ENCODE measurements around the gene DCUN1D2.

DCUN1D2 gene

DNA sequence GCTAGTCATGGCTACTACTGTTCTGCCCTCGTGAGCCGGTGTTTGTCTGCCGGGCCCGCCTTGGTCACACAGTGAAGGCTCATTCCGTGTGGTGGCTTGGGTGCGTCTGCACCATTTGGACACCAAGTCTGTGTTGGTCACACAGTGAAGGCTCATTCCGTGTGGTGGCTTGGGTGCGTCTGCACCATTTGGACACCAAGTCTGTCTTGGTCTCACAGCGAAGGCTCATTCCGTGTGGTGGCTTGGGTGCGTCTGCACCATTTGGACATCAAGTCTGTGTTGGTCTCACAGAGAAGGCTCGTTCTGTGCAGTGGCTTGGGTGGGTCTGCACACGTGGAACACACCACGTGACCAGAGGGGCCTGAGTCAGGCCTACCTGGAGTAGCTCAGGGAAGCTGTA lies 29.0 kb upstream of the DCUN1D2 start:
- no peak for DNase-seq (ENCODE audit: low read depth, low spot score)

DNA sequence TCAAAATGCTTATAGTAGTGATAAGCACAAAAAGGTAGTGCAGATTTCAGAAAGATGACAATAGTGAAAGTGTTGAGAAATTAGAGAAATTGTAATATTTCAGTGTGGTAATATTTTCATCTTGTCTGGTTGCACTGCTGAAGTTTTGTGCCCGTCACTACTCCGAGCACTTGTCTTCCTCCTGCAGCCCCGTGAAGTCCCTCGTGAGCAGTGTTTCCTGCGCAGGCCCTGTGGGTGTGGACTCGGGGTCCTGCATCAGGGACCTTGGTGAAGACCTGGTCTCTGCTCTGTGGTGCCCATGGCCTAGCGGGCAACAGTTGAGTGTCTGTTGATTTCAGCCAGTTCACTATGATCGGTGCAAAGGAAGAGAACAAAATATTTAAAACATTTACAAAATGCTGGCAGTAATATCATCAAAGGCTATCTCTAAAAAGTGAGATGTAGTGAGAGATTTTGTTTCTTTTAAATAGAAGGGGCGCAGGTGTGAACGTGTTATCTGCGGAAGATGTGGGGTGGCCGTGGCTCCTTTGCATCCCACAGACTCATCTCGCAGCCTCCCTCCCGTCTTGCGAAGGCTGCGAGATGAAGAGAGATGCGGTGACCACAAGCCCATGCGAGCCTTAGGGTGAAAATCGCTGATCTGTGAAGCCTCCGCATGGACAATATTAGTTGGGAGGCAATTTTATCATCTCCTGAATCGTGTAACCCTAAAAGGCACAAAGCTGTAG lies 27.7 kb upstream of the DCUN1D2 start:
- DNase-seq (ENCODE audit: low read depth, low spot score): no peak

DNA sequence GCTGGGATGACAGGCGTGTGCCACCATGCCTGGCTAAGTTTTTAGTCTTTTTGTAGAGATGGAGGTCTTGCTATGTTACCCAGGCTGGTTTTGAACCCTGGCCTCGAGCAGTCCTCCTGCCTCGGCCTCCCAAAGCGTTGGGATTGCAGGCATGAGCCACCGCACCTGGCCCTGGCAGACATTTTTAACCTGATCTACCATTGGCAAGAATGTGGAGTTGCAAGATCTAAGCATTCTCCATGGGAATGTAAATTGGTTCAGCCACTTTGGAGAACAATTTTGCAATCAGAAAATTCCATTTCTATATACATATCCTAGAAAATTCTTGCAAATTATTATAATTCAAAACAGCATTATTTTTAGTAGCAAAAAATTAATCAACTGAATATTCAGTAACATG lies 24.3 kb upstream of the DCUN1D2 start:
- no peak for DNase-seq (ENCODE audit: low read depth, low spot score)

GRCh38 chr13:113513761-113514160 lies 23.2 kb upstream of the DCUN1D2 start:
- DNase-seq (ENCODE audit: low read depth, low spot score): no peak

- DNase-seq (ENCODE audit: low read depth, low spot score): no peak
These were observed 20.9 kb upstream of the DCUN1D2 start for GRCh38 chr13:113511361-113511760.

DNA sequence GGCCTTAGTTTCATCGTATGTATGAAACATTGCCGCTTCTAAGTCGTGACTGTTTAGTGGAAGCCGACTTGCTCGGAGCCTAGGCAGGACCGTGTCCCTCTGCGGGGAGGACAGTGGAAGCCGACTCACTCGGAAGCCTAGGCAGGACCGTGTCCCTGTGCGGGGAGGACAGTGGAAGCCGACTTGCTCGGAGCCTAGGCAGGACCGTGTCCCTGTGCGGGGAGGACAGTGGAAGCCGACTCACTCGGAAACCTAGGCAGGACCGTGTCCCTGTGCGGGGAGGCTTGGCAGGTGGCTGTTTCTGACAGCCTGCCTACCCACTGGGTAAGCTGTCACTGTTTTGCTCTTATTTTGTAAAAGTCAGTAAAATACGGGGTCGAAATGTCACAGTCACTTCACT lies 20.4 kb upstream of the DCUN1D2 start:
- DNase-seq (ENCODE audit: low read depth, low spot score): no peak

GRCh38 chr13:113509989-113510388 lies 19.5 kb upstream of the DCUN1D2 start:
- DNase-seq (ENCODE audit: low read depth, low spot score): no peak

GRCh38 chr13:113508521-113509254 lies 18.2 kb upstream of the DCUN1D2 start:
- no peak for DNase-seq (ENCODE audit: low read depth, low spot score)

GRCh38 chr13:113507505-113508345 lies 17.2 kb upstream of the DCUN1D2 start:
- no peak for DNase-seq (ENCODE audit: low read depth, low spot score)

GRCh38 chr13:113506871-113507388 lies 16.4 kb upstream of the DCUN1D2 start:
- no peak for DNase-seq (ENCODE audit: low read depth, low spot score)

DNA sequence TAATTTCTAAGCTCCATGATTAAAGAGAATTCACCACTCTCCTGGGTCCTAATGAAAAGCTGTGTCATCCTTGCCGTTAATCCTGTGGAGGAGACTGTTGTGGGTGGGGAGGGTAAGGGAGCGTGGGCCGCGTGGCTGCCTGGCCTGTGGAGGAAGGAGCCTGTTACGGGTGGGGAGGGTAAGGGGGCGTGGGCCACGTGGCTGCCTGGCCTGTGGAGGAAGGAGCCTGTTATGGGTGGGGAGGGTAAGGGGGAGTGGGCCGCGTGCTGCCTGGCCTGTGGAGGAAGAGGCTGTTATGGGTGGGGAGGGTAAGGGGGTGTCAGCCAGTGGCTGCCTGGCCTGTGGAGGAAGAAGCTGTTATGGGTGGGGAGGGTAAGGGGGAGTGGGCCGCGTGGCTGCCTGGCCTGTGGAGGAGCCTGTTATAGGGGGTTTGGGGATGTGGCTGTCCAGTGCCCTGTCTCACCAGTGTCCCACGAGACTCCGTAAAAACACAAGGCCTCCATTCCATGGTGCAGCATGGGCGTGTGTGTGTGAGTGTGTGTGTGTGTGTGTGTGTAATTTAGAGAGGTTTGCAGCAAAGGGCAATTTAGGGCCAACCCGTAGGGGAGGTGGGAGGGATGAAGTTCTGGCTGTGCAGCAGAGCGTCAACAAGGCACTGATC lies 15.6 kb upstream of the DCUN1D2 start:
- DNase-seq (ENCODE audit: low read depth, low spot score): no peak

GRCh38 chr13:113502686-113503085 lies 12.2 kb upstream of the DCUN1D2 start:
- DNase-seq (ENCODE audit: low read depth, low spot score): no peak

- DNase-seq (ENCODE audit: low read depth, low spot score): no peak
These were observed 10.2 kb upstream of the DCUN1D2 start for GRCh38 chr13:113500530-113501265.

GRCh38 chr13:113499936-113500335 lies 9.4 kb upstream of the DCUN1D2 start:
- DNase-seq (ENCODE audit: low read depth, low spot score): no peak

- DNase-seq (ENCODE audit: low read depth, low spot score): no peak
These were observed 8.4 kb upstream of the DCUN1D2 start for GRCh38 chr13:113498905-113499304.

GRCh38 chr13:113497217-113497616 lies 6.7 kb upstream of the DCUN1D2 start:
- DNase-seq (ENCODE audit: low read depth, low spot score): no peak

- DNase-seq (ENCODE audit: low read depth, low spot score): no peak
These were observed 5.1 kb upstream of the DCUN1D2 start for GRCh38 chr13:113495494-113496210.

GRCh38 chr13:113493315-113493951 lies 2.9 kb upstream of the DCUN1D2 start:
- DNase-seq (ENCODE audit: low read depth, low spot score): peak; percentile 84

- no peak for DNase-seq (ENCODE audit: low read depth, low spot score)
These were observed 1.5 kb upstream of the DCUN1D2 start for GRCh38 chr13:113491982-113492381.

- no peak for DNase-seq (ENCODE audit: low read depth, low spot score)
These were observed 940 bp upstream of the DCUN1D2 start for GRCh38 chr13:113491418-113491883.

All from smooth muscle cell of the brain vasculature (primary cell).